Measurements from ENCODE around the gene SPACDR.
"Not testable (repeated sequence)": the region's sequence is repeated elsewhere in the genome, so short reads cannot be mapped to it uniquely, and the experiment has no call there.

SPACDR gene, protein sequence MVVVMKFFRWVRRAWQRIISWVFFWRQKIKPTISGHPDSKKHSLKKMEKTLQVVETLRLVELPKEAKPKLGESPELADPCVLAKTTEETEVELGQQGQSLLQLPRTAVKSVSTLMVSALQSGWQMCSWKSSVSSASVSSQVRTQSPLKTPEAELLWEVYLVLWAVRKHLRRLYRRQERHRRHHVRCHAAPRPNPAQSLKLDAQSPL

GRCh38 chr7:100464210-100464660, at the start of gene SPACDR:
Gene SPACDR (minus strand): TSS chr7:100464260. CDS start chr7:100464025, 235 bp downstream.
- Histone ChIP-seq H3K4me3 (ENCODE audit: low read length) (no peak within 1 kb of the TSS), H3K9me3 (ENCODE audit: control insufficient read depth, low read length) (no peaks in the 10 kb centered on the region), H3K9ac (ENCODE audit: low read length) (no peak within 1 kb of the TSS), H3K4me1 (ENCODE audit: control insufficient read depth, insufficient read depth, low read length) (peaks cover 13% of the 10 kb centered on the region), H3K36me3 (ENCODE audit: control insufficient read depth, insufficient read depth, low read length) (no peaks in the 10 kb centered on the region), H3K27me3 (ENCODE audit: control insufficient read depth, insufficient read depth, low read length) (no peaks in the 10 kb centered on the region)

- Histone ChIP-seq H3K9ac (ENCODE audit: low read length) (no peak overlapping the region), H3K4me3 (ENCODE audit: low read length) (no peak overlapping the region), H3K36me3 (ENCODE audit: control insufficient read depth, insufficient read depth, low read length) (no peaks in the 10 kb centered on the region), H3K9me3 (ENCODE audit: control insufficient read depth, low read length) (no peaks in the 10 kb centered on the region), H3K4me1 (ENCODE audit: control insufficient read depth, insufficient read depth, low read length) (peaks cover 12% of the 10 kb centered on the region), H3K27me3 (ENCODE audit: control insufficient read depth, insufficient read depth, low read length) (no peaks in the 10 kb centered on the region)
Observed at GRCh38 chr7:100513212-100513810, 49.3 kb upstream of the SPACDR start.

DNA sequence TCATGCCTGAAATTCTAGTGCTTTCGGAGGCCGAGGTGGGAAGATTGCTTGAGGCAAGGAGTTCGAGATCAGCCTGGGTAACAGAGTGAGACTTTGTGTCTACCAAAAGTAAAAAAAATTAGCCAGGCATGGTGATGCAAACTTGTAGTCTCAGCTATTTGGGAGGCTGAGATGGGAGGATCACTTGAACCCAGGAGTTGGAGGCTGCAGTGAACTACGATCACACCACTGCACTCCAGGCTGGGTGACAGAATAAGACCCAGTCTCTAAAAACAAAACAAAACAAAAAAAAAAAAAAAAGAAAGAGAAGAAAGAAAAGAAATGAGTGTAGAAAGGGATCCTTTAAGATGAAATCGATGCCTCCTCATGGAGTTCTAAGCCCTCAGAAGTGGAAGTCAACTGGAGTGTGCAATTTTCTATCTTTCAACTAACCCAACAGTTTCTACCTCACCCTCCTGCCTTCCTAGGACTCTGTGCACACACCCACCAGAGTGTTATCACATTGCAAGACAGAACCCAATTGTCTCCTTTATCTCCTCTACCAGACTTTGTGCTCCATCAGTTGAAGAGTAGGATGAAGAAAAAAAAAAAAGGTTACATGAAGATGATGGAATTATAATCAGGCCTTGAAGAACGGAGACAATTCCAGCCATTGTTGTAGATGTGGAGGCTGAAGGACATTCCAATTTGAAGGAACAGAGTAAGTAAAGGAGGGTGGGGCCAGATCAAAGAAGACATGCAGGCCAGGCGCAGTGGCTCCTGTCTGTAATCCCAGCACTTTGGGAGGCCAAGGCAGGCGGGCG, 46.6 kb upstream of the SPACDR start:
- H3K36me3 ChIP-seq (ENCODE audit: control insufficient read depth, insufficient read depth, low read length): no peaks in the 10 kb centered on the region
- no peaks in the 10 kb centered on the region for H3K9me3 ChIP-seq (ENCODE audit: control insufficient read depth, low read length)
- no peak overlapping the region for H3K4me3 ChIP-seq (ENCODE audit: low read length)
- H3K9ac ChIP-seq (ENCODE audit: low read length): no peak overlapping the region
- H3K27me3 ChIP-seq (ENCODE audit: control insufficient read depth, insufficient read depth, low read length): no peaks in the 10 kb centered on the region
- peaks cover under 1% of the 10 kb centered on the region for H3K4me1 ChIP-seq (ENCODE audit: control insufficient read depth, insufficient read depth, low read length)

GRCh38 chr7:100509231-100509630, 45.2 kb upstream of the SPACDR start:
- Histone ChIP-seq H3K9me3 (ENCODE audit: control insufficient read depth, low read length) (no peaks in the 10 kb centered on the region), H3K4me3 (ENCODE audit: low read length) (no peak overlapping the region), H3K4me1 (ENCODE audit: control insufficient read depth, insufficient read depth, low read length) (no peaks in the 10 kb centered on the region), H3K27me3 (ENCODE audit: control insufficient read depth, insufficient read depth, low read length) (no peaks in the 10 kb centered on the region), H3K36me3 (ENCODE audit: control insufficient read depth, insufficient read depth, low read length) (no peaks in the 10 kb centered on the region), H3K9ac (ENCODE audit: low read length) (no peak overlapping the region)

GRCh38 chr7:100506356-100506923, 42.4 kb upstream of the SPACDR start:
- Histone ChIP-seq H3K27me3 (ENCODE audit: control insufficient read depth, insufficient read depth, low read length) (no peaks in the 10 kb centered on the region), H3K4me3 (ENCODE audit: low read length) (no peak overlapping the region), H3K9me3 (ENCODE audit: control insufficient read depth, low read length) (no peaks in the 10 kb centered on the region), H3K36me3 (ENCODE audit: control insufficient read depth, insufficient read depth, low read length) (no peaks in the 10 kb centered on the region), H3K4me1 (ENCODE audit: control insufficient read depth, insufficient read depth, low read length) (no peaks in the 10 kb centered on the region), H3K9ac (ENCODE audit: low read length) (no peak overlapping the region)

- no peaks in the 10 kb centered on the region for H3K36me3 ChIP-seq (ENCODE audit: control insufficient read depth, insufficient read depth, low read length)
Observed at GRCh38 chr7:100504887-100505611, 41.0 kb upstream of the SPACDR start.

GRCh38 chr7:100504031-100504430, 40.0 kb upstream of the SPACDR start:
- H3K27me3 ChIP-seq (ENCODE audit: control insufficient read depth, insufficient read depth, low read length); H3K9me3 ChIP-seq (ENCODE audit: control insufficient read depth, low read length); H3K4me1 ChIP-seq (ENCODE audit: control insufficient read depth, insufficient read depth, low read length); H3K36me3 ChIP-seq (ENCODE audit: control insufficient read depth, insufficient read depth, low read length); H3K4me3 ChIP-seq (ENCODE audit: low read length); H3K9ac ChIP-seq (ENCODE audit: low read length): not testable (repeated sequence)

More at GRCh38 chr7:100504887-100505611, 41.0 kb upstream of the SPACDR start:
- no peak overlapping the region for H3K9ac ChIP-seq (ENCODE audit: low read length)
- no peaks in the 10 kb centered on the region for H3K9me3 ChIP-seq (ENCODE audit: control insufficient read depth, low read length)
- no peaks in the 10 kb centered on the region for H3K4me1 ChIP-seq (ENCODE audit: control insufficient read depth, insufficient read depth, low read length)
- no peaks in the 10 kb centered on the region for H3K27me3 ChIP-seq (ENCODE audit: control insufficient read depth, insufficient read depth, low read length)
- no peak overlapping the region for H3K4me3 ChIP-seq (ENCODE audit: low read length)

GRCh38 chr7:100500743-100501142, 36.7 kb upstream of the SPACDR start:
- not testable (repeated sequence) for H3K4me3 ChIP-seq (ENCODE audit: low read length); H3K9ac ChIP-seq (ENCODE audit: low read length); H3K9me3 ChIP-seq (ENCODE audit: control insufficient read depth, low read length); H3K36me3 ChIP-seq (ENCODE audit: control insufficient read depth, insufficient read depth, low read length); H3K27me3 ChIP-seq (ENCODE audit: control insufficient read depth, insufficient read depth, low read length); H3K4me1 ChIP-seq (ENCODE audit: control insufficient read depth, insufficient read depth, low read length)

- no peaks in the 10 kb centered on the region for H3K9me3 ChIP-seq (ENCODE audit: control insufficient read depth, low read length)
- H3K4me3 ChIP-seq (ENCODE audit: low read length): no peak overlapping the region
- no peaks in the 10 kb centered on the region for H3K36me3 ChIP-seq (ENCODE audit: control insufficient read depth, insufficient read depth, low read length)
- no peak overlapping the region for H3K9ac ChIP-seq (ENCODE audit: low read length)
- peaks cover 9% of the 10 kb centered on the region for H3K4me1 ChIP-seq (ENCODE audit: control insufficient read depth, insufficient read depth, low read length)
- peaks cover 14% of the 10 kb centered on the region for H3K27me3 ChIP-seq (ENCODE audit: control insufficient read depth, insufficient read depth, low read length)
Observed at GRCh38 chr7:100496509-100496908, 32.4 kb upstream of the SPACDR start.

GRCh38 chr7:100493476-100494264, 29.6 kb upstream of the SPACDR start:
- H3K36me3 ChIP-seq (ENCODE audit: control insufficient read depth, insufficient read depth, low read length): no peaks in the 10 kb centered on the region
- H3K4me3 ChIP-seq (ENCODE audit: low read length): no peak overlapping the region
- H3K27me3 ChIP-seq (ENCODE audit: control insufficient read depth, insufficient read depth, low read length): peaks cover 14% of the 10 kb centered on the region
- no peaks in the 10 kb centered on the region for H3K9me3 ChIP-seq (ENCODE audit: control insufficient read depth, low read length)
- peak overlapping the region; percentile 38 for H3K9ac ChIP-seq (ENCODE audit: low read length)
- H3K4me1 ChIP-seq (ENCODE audit: control insufficient read depth, insufficient read depth, low read length): peaks cover 9% of the 10 kb centered on the region
